Measurements from ENCODE around the gene TMIGD1. TPM values are rescaled to one million over a fixed set of nuclear protein-coding genes. Genes with fewer than 3 reads are reported as not detected.

TMIGD1 gene
- total and polyA plus RNA-seq, 2 of the 13 experiments (the other 11 are each of a cell fraction or from before 2014, with no cell fraction given) = not detected

- TF ChIP-seq PBX3 (CRISPR knock-in tag; IDR thresholded peaks at IDR 0.05; ENCODE audit: borderline replicate concordance) (no peak), MAFF (IDR thresholded peaks at IDR 0.05; ENCODE audit: low read depth, low read length) (no peak), AGO1 (IDR thresholded peaks at IDR 0.05; ENCODE audit: low read depth, low read length, poor library complexity, severe bottlenecking) (no peak), ELF4 (CRISPR knock-in tag; IDR thresholded peaks at IDR 0.05; ENCODE audit: borderline replicate concordance) (no peak), ZBTB39 (CRISPR knock-in tag; IDR thresholded peaks at IDR 0.05) (no peak), ZNF598 (CRISPR knock-in tag; IDR thresholded peaks at IDR 0.05; ENCODE audit: borderline replicate concordance) (no peak), ATF5 (CRISPR knock-in tag; IDR thresholded peaks at IDR 0.05; ENCODE audit: low read depth) (no peak), ONECUT2 (CRISPR knock-in tag; IDR thresholded peaks at IDR 0.05) (no peak), KLF9 (CRISPR knock-in tag; IDR thresholded peaks at IDR 0.05; ENCODE audit: low read depth) (no peak), BRCA1 (CRISPR knock-in tag; IDR thresholded peaks at IDR 0.05) (no peak), ATF3 (CRISPR knock-in tag; IDR thresholded peaks at IDR 0.05) (0 out of 2 replicates have a peak, but pooled peaks have one; percentile 25), SATB2 (CRISPR knock-in tag; IDR thresholded peaks at IDR 0.05) (no peak), NCOA5 (CRISPR knock-in tag; IDR thresholded peaks at IDR 0.05) (no peak), EHMT2 (IDR thresholded peaks at IDR 0.05; ENCODE audit: borderline replicate concordance, low read depth, low read length) (no peak), ZNF143 (CRISPR knock-in tag; IDR thresholded peaks at IDR 0.05) (no peak)
- TF ChIP-seq, protein P1, sequence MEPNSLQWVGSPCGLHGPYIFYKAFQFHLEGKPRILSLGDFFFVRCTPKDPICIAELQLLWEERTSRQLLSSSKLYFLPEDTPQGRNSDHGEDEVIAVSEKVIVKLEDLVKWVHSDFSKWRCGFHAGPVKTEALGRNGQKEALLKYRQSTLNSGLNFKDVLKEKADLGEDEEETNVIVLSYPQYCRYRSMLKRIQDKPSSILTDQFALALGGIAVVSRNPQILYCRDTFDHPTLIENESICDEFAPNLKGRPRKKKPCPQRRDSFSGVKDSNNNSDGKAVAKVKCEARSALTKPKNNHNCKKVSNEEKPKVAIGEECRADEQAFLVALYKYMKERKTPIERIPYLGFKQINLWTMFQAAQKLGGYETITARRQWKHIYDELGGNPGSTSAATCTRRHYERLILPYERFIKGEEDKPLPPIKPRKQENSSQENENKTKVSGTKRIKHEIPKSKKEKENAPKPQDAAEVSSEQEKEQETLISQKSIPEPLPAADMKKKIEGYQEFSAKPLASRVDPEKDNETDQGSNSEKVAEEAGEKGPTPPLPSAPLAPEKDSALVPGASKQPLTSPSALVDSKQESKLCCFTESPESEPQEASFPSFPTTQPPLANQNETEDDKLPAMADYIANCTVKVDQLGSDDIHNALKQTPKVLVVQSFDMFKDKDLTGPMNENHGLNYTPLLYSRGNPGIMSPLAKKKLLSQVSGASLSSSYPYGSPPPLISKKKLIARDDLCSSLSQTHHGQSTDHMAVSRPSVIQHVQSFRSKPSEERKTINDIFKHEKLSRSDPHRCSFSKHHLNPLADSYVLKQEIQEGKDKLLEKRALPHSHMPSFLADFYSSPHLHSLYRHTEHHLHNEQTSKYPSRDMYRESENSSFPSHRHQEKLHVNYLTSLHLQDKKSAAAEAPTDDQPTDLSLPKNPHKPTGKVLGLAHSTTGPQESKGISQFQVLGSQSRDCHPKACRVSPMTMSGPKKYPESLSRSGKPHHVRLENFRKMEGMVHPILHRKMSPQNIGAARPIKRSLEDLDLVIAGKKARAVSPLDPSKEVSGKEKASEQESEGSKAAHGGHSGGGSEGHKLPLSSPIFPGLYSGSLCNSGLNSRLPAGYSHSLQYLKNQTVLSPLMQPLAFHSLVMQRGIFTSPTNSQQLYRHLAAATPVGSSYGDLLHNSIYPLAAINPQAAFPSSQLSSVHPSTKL (CRISPR knock-in tag; IDR thresholded peaks at IDR 0.05) = peak; percentile 75
- TF ChIP-seq, protein P2, sequence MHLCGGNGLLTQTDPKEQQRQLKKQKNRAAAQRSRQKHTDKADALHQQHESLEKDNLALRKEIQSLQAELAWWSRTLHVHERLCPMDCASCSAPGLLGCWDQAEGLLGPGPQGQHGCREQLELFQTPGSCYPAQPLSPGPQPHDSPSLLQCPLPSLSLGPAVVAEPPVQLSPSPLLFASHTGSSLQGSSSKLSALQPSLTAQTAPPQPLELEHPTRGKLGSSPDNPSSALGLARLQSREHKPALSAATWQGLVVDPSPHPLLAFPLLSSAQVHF (CRISPR knock-in tag; IDR thresholded peaks at IDR 0.05) = no peak
- TF ChIP-seq, protein P3, sequence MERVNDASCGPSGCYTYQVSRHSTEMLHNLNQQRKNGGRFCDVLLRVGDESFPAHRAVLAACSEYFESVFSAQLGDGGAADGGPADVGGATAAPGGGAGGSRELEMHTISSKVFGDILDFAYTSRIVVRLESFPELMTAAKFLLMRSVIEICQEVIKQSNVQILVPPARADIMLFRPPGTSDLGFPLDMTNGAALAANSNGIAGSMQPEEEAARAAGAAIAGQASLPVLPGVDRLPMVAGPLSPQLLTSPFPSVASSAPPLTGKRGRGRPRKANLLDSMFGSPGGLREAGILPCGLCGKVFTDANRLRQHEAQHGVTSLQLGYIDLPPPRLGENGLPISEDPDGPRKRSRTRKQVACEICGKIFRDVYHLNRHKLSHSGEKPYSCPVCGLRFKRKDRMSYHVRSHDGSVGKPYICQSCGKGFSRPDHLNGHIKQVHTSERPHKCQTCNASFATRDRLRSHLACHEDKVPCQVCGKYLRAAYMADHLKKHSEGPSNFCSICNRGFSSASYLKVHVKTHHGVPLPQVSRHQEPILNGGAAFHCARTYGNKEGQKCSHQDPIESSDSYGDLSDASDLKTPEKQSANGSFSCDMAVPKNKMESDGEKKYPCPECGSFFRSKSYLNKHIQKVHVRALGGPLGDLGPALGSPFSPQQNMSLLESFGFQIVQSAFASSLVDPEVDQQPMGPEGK (CRISPR knock-in tag; IDR thresholded peaks at IDR 0.05) = peak; percentile 45
These were observed 3.6 kb upstream of the TMIGD1 start (continued) for GRCh38 chr17:30337393-30337999.
